Measurements from ENCODE around the gene TRAIP. TPM values are rescaled to one million over a fixed set of nuclear protein-coding genes. Genes with fewer than 3 reads are reported as not detected.
A peak's percentile ranks its signal among the peaks of the same experiment; 100 is the strongest.

TRAIP gene
- total RNA-seq, 2 experiments from 2014 or later = 23.0 to 23.6 TPM

DNA sequence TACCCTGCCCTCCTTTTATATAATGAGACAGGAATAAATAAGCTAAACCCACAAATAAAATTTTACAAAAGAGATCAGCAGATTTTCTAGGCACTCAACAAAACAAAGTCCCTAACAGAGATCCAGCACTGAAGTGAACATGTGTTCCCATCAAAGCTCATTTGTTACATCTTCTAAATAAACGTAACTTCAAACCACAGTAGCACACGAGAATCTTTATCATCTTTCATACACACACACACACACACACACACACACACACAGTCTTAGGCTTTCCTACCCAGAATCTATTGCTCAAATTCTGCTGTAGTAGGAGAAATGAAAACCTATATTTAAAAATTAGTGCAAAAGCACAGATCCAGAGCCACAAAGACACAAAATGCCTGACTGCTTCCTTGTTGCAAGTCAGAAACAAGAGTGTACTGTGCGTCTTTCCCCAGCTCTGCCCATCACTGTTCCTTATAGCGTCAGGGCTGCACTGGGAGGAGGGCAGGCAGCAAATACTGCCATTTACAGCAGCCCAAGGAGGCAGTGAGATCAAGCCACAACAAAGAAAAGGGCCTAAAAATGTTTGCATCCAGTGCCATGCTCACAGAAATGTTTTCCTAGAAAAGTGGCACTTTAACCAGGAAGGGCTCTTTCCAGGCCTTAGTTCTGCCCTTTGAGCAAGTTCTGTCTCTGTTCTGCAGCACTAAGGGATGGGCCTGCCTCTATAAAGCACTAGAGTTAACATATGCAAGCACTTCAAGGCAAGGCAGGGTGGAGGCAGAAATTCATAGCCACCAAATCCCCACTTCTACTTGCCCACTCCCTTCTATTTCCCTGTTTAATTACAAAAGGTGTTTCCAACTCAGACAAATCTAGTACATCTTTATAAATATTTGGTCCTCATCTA lies 76.0 kb downstream of the TRAIP start:
- Mint-ChIP-seq H3K27me3 (no peaks in the 10 kb centered on the region), H3K27ac (peak overlapping the region; percentile 23), H3K9me3 (no peaks in the 10 kb centered on the region), H3K36me3 (peaks cover 26% of the 10 kb centered on the region), H3K4me3 (no peak overlapping the region), H3K4me1 (peaks cover 43% of the 10 kb centered on the region)
- DNase-seq = no peak

DNA sequence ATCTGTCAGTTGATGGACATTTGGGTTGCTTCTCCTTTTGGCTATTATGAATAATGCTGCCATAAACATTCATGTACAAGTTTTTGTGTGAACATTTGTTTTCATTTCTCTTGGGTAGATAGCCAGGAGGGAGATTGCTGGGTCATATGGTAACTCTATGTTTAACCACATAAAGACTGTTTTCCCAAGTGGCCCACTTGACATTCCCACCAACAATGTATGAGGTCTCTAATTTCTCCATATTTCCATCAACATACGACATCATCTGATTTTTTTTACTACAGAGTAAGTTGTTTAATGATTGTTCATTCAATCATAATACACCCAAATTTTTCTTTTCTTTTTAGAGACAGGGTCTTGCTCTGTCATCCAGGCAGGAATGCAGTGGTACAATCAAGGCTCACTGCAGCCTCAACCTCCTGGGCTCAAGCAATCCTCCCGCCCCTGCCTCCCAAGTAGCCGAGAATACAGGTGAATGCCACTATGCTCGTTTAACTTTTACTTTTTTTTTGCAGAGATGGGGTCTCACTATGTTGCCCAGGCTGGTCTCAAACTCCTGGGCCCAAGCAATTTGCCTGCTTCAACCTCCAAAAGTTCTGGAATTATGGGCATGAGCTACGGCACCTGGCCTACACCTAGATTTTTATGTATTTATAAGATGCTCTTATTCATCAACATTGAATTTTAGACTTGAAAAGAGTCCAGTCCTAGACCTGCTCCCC lies 76.8 kb downstream of the TRAIP start:
- Mint-ChIP-seq H3K27me3 (no peaks in the 10 kb centered on the region), H3K4me3 (no peak overlapping the region), H3K27ac (peak overlapping the region; percentile 23), H3K4me1 (peaks cover 41% of the 10 kb centered on the region), H3K9me3 (no peaks in the 10 kb centered on the region), H3K36me3 (peaks cover 22% of the 10 kb centered on the region)
- no peak for DNase-seq

Other genes starting within 250 kb of the TRAIP start
- gene APEH, start 182.2 kb downstream of the TRAIP start, total RNA-seq = 100 to 1,000 TPM; 173 to 189 TPM
- gene MST1, start 167.1 kb downstream of the TRAIP start, total RNA-seq = 1 to 10 TPM; 6.7 to 8.4 TPM
- gene RNF123, start 167.0 kb downstream of the TRAIP start, total RNA-seq = 10 to 100 TPM; 32.4 to 35.5 TPM
- not detected for gene AMIGO3, start 136.9 kb downstream of the TRAIP start, total RNA-seq
- gene GMPPB, start 132.6 kb downstream of the TRAIP start, total RNA-seq = 10 to 100 TPM; 43.0 to 43.6 TPM
- 10 to 100 TPM; 24.1 to 30.6 TPM for gene IP6K1, start 70.0 kb downstream of the TRAIP start, total RNA-seq
- under 1 TPM in 1 of 2 experiments, not detected in 1; 0.37 TPM for gene CDHR4, start 56.7 kb downstream of the TRAIP start, total RNA-seq
- gene INKA1, start 53.3 kb downstream of the TRAIP start, total RNA-seq = 1 to 10 TPM; 1.2 to 1.5 TPM
- 10 to 100 TPM; 65.1 to 68.0 TPM for gene UBA7, start 42.6 kb downstream of the TRAIP start, total RNA-seq
- 1 to 10 TPM; 1.6 to 1.7 TPM for gene CAMKV, start 13.3 kb upstream of the TRAIP start, total RNA-seq
- gene MST1R, start 47.3 kb upstream of the TRAIP start, total RNA-seq = under 1 TPM; 0.74 to 0.76 TPM
- 10 to 100 TPM; 11.7 to 12.2 TPM for gene MON1A, start 73.2 kb upstream of the TRAIP start, total RNA-seq
- 10 to 100 TPM; 59.5 to 64.8 TPM for gene RBM6, start 83.6 kb upstream of the TRAIP start, total RNA-seq
- gene RBM5, start 232.4 kb upstream of the TRAIP start, total RNA-seq = 100 to 1,000 TPM in 1 of 2 experiments, 10 to 100 TPM in 1; 99.8 to 102 TPM